K562 (cell line): ENCODE results near the gene ASXL2. TPM values are rescaled to one million over a fixed set of nuclear protein-coding genes. Genes with fewer than 3 reads are reported as not detected.

ENCODE experiments used
- CREB1 ChIP-seq, 2 experiments: sonication (generic) in 1 of 2; formaldehyde crosslinking in 1 of 2; IDR thresholded peaks; 2 replicates each; pipeline versions ENCODE4 v1.6.1 to v1.8.0; 2012 to 2022; ENCODE audit warnings: inconsistent platforms in 1 of 2, mild to moderate bottlenecking in 1 of 2, missing genetic modification reagents in 1 of 2, moderate library complexity in 1 of 2
- EP400 ChIP-seq: fragments of 450-650 bp; IDR thresholded peaks from 2 replicates; pipeline ENCODE4 v1.6.1; 2017; ENCODE audit warnings: antibody characterized with exemption, mild to moderate bottlenecking, moderate library complexity
- GATAD2A ChIP-seq: fragments of 450-650 bp; IDR thresholded peaks from 2 replicates; pipeline ENCODE4 v1.6.1; 2017
- HDAC6 ChIP-seq: IDR thresholded peaks from 2 replicates; pipeline ENCODE4 v1.6.1; 2012; ENCODE audit warnings: low read depth, mild to moderate bottlenecking, control low read depth, inconsistent platforms, low read length, moderate library complexity
- HIVEP1 ChIP-seq: fragments of 250-450 bp; sonication (Bioruptor Pico); IDR thresholded peaks from 2 replicates; pipeline ENCODE4 v1.4.0; 2020; ENCODE audit warnings: mild to moderate bottlenecking
- JUN ChIP-seq, 2 experiments: sonication (generic) in 1 of 2; formaldehyde crosslinking in 1 of 2; IDR thresholded peaks; 2 replicates each; pipeline versions ENCODE4 v1.6.1 to v1.8.0; 2012 to 2022; ENCODE audit warnings: borderline replicate concordance in 2 of 2, mild to moderate bottlenecking in 2 of 2, improper control_type of control experiment in 1 of 2, low read depth in 1 of 2, low read length in 1 of 2, missing genetic modification reagents in 1 of 2
- MAFK ChIP-seq: IDR thresholded peaks from 2 replicates; pipeline ENCODE4 v1.6.1; 2011; ENCODE audit warnings: low read length, improper control_type of control experiment
- NFXL1 ChIP-seq: fragments of 450-650 bp; formaldehyde crosslinking; IDR thresholded peaks from 2 replicates; pipeline ENCODE4 v1.4.0; 2021; ENCODE audit warnings: mild to moderate bottlenecking
- NRF1 ChIP-seq, 2 experiments: fragments of 450-650 bp; IDR thresholded peaks in 1 of 2; conservative IDR thresholded peaks in 1 of 2; 2 replicates each; pipeline ENCODE4 v1.6.1; 2014; ENCODE audit warnings: mild to moderate bottlenecking in 2 of 2
- PML ChIP-seq: IDR thresholded peaks from 2 replicates; pipeline ENCODE4 v1.6.1; 2012; ENCODE audit warnings: low read length, inconsistent platforms
- POLR2G ChIP-seq: fragments of 200-400 bp; formaldehyde crosslinking; IDR thresholded peaks from 2 replicates; pipeline ENCODE4 v1.6.1; 2017; ENCODE audit warnings: low read depth, mild to moderate bottlenecking, antibody characterized with exemption, low read length, moderate library complexity
- PTBP1 ChIP-seq: fragments of 200-400 bp; formaldehyde crosslinking; IDR thresholded peaks from 2 replicates; pipeline ENCODE4 v1.6.1; 2017; ENCODE audit warnings: low read depth, low read length
- RNF2 ChIP-seq: sonication (generic); IDR thresholded peaks from 2 replicates; pipeline ENCODE4 v1.6.1; 2016
- TOE1 ChIP-seq, 2 experiments: fragments of 450-650 bp in 1 of 2; sonication (generic) in 1 of 2; formaldehyde crosslinking in 1 of 2; IDR thresholded peaks; 2 replicates each; pipeline versions ENCODE4 v1.7.1 to v1.8.0; 2016 to 2022; ENCODE audit warnings: borderline replicate concordance in 2 of 2, mild to moderate bottlenecking in 2 of 2, antibody characterized with exemption in 1 of 2, inconsistent platforms in 1 of 2, low read depth in 1 of 2, missing genetic modification reagents in 1 of 2, moderate library complexity in 1 of 2
- ZNF121 ChIP-seq: sonication (generic); formaldehyde crosslinking; conservative IDR thresholded peaks from 2 replicates; pipeline ENCODE4 v1.8.0; 2022; ENCODE audit warnings: missing genetic modification reagents
- ZNF124 ChIP-seq: sonication (generic); formaldehyde crosslinking; IDR thresholded peaks from 2 replicates; pipeline ENCODE4 v1.8.1; 2022; ENCODE audit warnings: missing genetic modification reagents
- ZNF143 ChIP-seq: sonication (generic); formaldehyde crosslinking; IDR thresholded peaks from 2 replicates; pipeline ENCODE4 v1.9.0; 2022; ENCODE audit warnings: mild to moderate bottlenecking, missing genetic modification reagents
- ZNF217 ChIP-seq: sonication (generic); formaldehyde crosslinking; IDR thresholded peaks from 2 replicates; pipeline ENCODE4 v1.8.0; 2022; ENCODE audit warnings: mild to moderate bottlenecking, missing genetic modification reagents
- ZNF274 ChIP-seq: IDR thresholded peaks from 2 replicates; pipeline ENCODE4 v1.6.1; 2011; ENCODE audit warnings: low read depth, mild to moderate bottlenecking, low read length, moderate library complexity, borderline replicate concordance
- ZNF695 ChIP-seq: fragments of 450-650 bp; formaldehyde crosslinking; IDR thresholded peaks from 2 replicates; pipeline ENCODE4 v1.4.0; 2020; ENCODE audit warnings: mild to moderate bottlenecking, moderate library complexity
- polyA plus RNA-seq, 8 experiments: library from polyadenylated mRNA; depleted of rRNA in 4 of 8; stranded (reverse) in 5 of 8; unstranded in 3 of 8; fragments of >200 nt; fragmentation: Nextera tagmentation in 2 of 8; fragmentation: Illumina TruSeq in 1 of 8; extraction: Ambion mirVana in 2 of 8; extraction: Trizol in 1 of 8; gene quantifications; 2 replicates each; pipeline versions ENCODE4 v1.2.1 to v1.2.3, GENCODE V29; 2011 to 2014; ENCODE audit warnings: inconsistent platforms in 1 of 8, missing spikeins in 1 of 8
- total RNA-seq, 7 experiments: library from RNA; depleted of rRNA in 6 of 7; stranded (reverse); fragments of >200 nt in 6 of 7; fragmentation: Illumina TruSeq in 2 of 7; extraction: Trizol in 2 of 7; gene quantifications; 2 replicates each; pipeline versions ENCODE4 v1.2.1 to v1.2.3, GENCODE V29; 2011 to 2021; ENCODE audit warnings: low replicate concordance in 1 of 7
- TF ChIP-seq, protein P1 (sequence below): fragments of 450-650 bp; IDR thresholded peaks from 2 replicates; pipeline ENCODE4 v1.6.1; 2018; ENCODE audit warnings: mild to moderate bottlenecking, low read depth; ENCODE audit not compliant: partially characterized antibody
- TF ChIP-seq, protein P2 (sequence below): fragments of 450-650 bp; IDR thresholded peaks from 2 replicates; pipeline ENCODE4 v1.6.1; 2017; ENCODE audit warnings: antibody characterized with exemption
- TF ChIP-seq, protein P3 (sequence below): IDR thresholded peaks from 2 replicates; pipeline ENCODE4 v1.6.1; 2016; ENCODE audit warnings: missing genetic modification characterization, missing compliant biosample characterization
- TF ChIP-seq, protein P4 (sequence below): fragments of 250-450 bp; sonication (Bioruptor Pico); IDR thresholded peaks from 2 replicates; pipeline ENCODE4 v1.8.0; 2022; ENCODE audit warnings: moderate library complexity, mild to moderate bottlenecking, inconsistent platforms

ASXL2 gene
- total and polyA plus RNA-seq, 9 of the 15 experiments (the other 6 are each of a cell fraction or from before 2014, with no cell fraction given), result 2.2 to 25.9 (median 9.0) TPM

DNA sequence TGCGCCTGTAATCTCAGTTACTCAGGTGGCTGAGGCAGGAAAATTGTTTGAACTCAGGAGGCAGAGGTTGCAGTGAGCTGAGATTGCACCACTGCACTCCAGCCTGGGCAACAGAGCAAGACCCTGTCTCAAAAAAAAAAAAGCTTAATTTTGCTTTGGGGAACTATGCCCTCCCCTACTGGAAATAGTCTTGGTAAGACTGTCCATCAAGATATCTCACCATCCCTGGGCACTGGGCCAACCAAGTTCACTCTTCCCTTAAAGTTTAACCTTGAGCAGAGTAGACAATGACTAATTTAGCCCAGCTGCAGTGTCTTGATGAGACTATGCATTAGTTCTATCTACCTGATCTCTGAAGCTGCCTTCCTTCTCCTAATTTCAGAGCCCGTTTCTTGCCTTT, 44.7 kb downstream of the ASXL2 start (continued):
- TF ChIP-seq JUN (IDR thresholded peaks at IDR 0.05; ENCODE audit: borderline replicate concordance, low read depth, low read length), result no peak
- TF ChIP-seq JUN (CRISPR knock-in tag; IDR thresholded peaks at IDR 0.05; ENCODE audit: borderline replicate concordance), result no peak
- TF ChIP-seq RNF2, result no peak
- no peak for TF ChIP-seq ZNF124 (CRISPR knock-in tag)
- TF ChIP-seq MAFK, result no peak
- no peak for TF ChIP-seq ZNF695 (CRISPR knock-in tag)
- TF ChIP-seq POLR2G, result no peak
- TF ChIP-seq ZNF274, result no peak
- no peak for TF ChIP-seq HIVEP1
- TF ChIP-seq PML, result no peak
- TF ChIP-seq, protein P1, sequence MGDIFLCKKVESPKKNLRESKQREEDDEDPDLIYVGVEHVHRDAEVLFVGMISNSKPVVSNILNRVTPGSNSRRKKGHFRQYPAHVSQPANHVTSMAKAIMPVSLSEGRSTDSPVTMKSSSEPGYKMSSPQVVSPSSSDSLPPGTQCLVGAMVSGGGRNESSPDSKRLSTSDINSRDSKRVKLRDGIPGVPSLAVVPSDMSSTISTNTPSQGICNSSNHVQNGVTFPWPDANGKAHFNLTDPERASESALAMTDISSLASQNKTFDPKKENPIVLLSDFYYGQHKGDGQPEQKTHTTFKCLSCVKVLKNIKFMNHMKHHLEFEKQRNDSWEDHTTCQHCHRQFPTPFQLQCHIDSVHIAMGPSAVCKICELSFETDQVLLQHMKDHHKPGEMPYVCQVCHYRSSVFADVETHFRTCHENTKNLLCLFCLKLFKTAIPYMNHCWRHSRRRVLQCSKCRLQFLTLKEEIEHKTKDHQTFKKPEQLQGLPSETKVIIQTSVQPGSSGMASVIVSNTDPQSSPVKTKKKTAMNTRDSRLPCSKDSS, result no peak
- no peak for TF ChIP-seq ZNF217 (CRISPR knock-in tag)
- TF ChIP-seq HDAC6, result no peak
- TF ChIP-seq NRF1 (conservative IDR thresholded peaks at IDR 0.05 in 1 of 2, IDR thresholded peaks at IDR 0.05 in 1 of 2), result no peak
- TF ChIP-seq, protein P2, sequence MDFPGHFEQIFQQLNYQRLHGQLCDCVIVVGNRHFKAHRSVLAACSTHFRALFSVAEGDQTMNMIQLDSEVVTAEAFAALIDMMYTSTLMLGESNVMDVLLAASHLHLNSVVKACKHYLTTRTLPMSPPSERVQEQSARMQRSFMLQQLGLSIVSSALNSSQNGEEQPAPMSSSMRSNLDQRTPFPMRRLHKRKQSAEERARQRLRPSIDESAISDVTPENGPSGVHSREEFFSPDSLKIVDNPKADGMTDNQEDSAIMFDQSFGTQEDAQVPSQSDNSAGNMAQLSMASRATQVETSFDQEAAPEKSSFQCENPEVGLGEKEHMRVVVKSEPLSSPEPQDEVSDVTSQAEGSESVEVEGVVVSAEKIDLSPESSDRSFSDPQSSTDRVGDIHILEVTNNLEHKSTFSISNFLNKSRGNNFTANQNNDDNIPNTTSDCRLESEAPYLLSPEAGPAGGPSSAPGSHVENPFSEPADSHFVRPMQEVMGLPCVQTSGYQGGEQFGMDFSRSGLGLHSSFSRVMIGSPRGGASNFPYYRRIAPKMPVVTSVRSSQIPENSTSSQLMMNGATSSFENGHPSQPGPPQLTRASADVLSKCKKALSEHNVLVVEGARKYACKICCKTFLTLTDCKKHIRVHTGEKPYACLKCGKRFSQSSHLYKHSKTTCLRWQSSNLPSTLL, result no peak
- no peak for TF ChIP-seq NFXL1 (CRISPR knock-in tag)
- TF ChIP-seq TOE1 (IDR thresholded peaks at IDR 0.05; ENCODE audit: borderline replicate concordance), result no peak
- TF ChIP-seq TOE1 (CRISPR knock-in tag; IDR thresholded peaks at IDR 0.05; ENCODE audit: borderline replicate concordance, low read depth), result no peak
- no peak for TF ChIP-seq CREB1 (IDR thresholded peaks at IDR 0.05)
- no peak for TF ChIP-seq CREB1 (CRISPR knock-in tag; IDR thresholded peaks at IDR 0.05)
- TF ChIP-seq, protein P3, sequence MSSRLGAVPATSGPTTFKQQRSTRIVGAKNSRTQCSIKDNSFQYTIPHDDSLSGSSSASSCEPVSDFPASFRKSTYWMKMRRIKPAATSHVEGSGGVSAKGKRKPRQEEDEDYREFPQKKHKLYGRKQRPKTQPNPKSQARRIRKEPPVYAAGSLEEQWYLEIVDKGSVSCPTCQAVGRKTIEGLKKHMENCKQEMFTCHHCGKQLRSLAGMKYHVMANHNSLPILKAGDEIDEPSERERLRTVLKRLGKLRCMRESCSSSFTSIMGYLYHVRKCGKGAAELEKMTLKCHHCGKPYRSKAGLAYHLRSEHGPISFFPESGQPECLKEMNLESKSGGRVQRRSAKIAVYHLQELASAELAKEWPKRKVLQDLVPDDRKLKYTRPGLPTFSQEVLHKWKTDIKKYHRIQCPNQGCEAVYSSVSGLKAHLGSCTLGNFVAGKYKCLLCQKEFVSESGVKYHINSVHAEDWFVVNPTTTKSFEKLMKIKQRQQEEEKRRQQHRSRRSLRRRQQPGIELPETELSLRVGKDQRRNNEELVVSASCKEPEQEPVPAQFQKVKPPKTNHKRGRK (tag), result no peak
- no peak for TF ChIP-seq PTBP1
- peak; percentile 94 for TF ChIP-seq ZNF121 (CRISPR knock-in tag)
- no peak for TF ChIP-seq GATAD2A
- no peak for TF ChIP-seq EP400
- TF ChIP-seq, protein P4, sequence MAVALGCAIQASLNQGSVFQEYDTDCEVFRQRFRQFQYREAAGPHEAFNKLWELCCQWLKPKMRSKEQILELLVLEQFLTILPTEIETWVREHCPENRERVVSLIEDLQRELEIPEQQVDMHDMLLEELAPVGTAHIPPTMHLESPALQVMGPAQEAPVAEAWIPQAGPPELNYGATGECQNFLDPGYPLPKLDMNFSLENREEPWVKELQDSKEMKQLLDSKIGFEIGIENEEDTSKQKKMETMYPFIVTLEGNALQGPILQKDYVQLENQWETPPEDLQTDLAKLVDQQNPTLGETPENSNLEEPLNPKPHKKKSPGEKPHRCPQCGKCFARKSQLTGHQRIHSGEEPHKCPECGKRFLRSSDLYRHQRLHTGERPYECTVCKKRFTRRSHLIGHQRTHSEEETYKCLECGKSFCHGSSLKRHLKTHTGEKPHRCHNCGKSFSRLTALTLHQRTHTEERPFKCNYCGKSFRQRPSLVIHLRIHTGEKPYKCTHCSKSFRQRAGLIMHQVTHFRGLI (CRISPR knock-in tag), result no peak
- no peak for TF ChIP-seq ZNF143 (CRISPR knock-in tag)
